GM19455 (cell line): ENCODE measurements around the gene FANK1.
A peak's percentile ranks its signal among the peaks of the same experiment; 100 is the strongest.
"Not testable (repeated sequence)": the region's sequence is repeated elsewhere in the genome, so short reads cannot be mapped to it uniquely, and the experiment has no call there.

Experiments used
- ATAC-seq: cut with Tn5 transposase; IDR thresholded peaks from one replicate; pipeline ENCODE4 v1.9.1; 2021; ENCODE audit not compliant: unreplicated experiment

The FANK1 gene

DNA sequence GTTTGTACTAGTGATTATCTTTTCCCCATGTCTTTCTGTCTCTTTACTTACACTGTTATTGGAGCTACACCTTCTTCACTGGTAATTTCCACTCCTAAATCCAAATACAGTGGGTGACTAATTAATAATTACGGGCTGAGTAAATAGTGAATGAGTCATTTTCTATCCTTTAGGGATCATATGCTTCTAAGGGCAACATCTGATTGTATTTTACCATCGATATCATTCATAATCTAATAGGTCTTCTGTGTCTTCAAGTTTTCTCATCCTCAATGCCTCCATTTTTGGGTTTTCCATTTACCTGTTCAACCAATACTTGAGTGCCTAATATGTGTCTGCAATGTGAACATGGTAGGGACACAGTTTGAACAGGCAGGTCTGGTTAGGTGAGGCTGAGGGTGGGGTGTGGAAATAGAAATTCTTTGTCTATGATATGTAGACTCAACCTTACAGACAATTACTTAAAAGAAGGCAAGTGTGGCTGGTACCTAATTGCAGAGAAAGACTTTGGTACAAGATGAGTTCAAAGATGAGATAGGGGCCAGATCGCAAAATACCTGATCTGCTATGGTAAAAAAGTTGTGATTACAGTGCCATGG, 9.4 kb upstream of the FANK1 start:
- ATAC-seq, result no peak

DNA sequence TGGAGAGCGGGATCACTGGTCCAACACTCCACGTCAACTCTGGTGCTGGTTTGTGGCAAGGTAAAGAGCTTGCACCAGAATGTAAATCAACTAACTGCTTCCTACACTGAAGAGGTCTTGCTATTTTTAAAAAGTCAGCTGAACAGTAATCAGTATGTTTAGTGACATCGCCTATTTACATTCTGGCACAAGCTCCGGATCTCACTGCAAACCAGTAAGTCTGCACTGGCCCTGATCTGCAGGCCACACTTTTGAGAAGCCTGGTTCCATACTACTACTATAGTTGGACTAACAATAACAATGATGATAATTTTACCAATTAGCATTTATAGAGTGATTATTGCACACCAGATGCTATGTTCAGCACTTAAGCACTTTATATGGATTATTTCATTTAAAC, 6.9 kb upstream of the FANK1 start:
- ATAC-seq, result not testable (repeated sequence)

DNA sequence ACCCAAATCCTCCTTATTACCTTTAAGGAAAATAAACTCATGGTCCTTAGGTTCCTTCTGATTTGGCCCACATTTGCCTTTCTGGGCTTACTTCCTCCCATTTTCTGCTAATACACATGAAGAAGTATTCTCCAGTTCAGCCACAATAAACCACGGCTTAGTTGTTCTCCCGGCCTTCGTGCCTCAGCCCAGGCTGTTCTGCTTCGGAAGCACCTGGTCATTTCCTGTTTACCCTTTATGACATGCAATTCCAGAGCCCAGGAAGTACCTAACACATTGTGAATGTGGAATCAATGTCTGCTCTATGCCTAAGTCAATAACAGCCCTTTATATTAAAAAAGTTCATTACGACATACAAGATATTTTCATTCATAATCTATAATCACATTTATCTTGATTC, 4.0 kb upstream of the FANK1 start:
- ATAC-seq, result not testable (repeated sequence)

DNA sequence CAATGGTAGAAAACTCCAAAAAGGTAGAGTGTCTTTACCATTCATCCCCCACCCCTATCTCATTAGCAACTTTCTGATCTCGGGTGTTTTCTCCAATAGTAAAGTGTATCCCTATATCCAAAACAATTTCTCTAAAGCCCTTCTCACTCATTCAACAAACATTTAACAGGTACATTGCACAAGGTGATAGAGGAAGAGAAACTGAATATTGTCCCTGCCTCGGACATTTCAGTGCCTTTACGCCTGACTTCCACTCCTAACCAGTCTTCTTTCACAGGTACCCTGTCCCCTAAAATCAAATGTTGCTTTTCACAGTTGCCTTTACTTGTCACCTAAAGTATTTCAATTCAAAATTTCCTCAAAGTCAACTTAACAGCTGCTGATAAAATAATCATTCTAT, 2.2 kb upstream of the FANK1 start:
- not testable (repeated sequence) for ATAC-seq

DNA sequence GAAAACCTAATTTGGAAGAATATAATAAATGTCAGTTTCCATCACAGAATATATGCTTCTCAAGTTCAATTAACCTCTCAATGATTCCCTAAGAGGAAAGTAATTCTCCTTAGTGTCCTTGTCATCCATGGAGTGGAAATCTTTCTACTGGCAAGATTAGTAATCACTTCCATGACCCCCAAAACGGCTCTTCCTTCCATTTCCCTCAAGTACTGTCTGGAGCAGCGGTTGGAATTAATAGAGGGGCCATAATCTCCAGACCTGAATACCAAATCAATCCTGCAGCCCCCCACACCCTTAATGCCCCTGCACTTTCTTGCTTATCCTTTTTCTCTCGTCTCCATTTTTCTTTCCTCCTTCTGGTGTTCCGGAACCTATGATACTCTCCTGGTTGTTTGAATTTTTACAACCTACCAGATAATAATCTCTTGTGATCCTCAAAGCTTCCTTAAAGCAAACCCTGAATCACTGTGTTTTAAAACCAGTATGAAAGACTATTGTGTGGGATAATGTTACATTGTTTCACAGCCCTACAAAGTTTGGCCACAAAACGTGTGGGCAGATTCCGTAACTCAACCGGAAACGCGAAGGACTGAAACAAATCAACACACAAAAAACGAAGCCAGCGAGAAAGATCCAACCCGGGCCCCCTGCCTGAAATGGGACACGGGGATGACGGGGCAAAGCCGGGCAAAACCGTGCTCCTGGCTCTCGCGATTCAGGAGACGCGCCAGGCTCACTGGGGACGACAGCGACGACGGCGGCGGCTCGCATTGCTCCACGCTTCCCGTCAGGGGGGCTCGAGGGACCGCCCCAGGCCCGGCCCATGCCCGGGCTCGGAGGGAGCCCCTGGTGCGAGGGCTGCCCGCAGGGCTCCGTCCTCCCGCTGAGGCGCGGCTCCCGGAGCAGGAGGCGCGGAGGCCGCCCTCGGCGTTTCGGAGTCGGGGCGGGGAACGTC, 955 bp upstream of the FANK1 start:
- ATAC-seq, result peak; percentile 60

DNA sequence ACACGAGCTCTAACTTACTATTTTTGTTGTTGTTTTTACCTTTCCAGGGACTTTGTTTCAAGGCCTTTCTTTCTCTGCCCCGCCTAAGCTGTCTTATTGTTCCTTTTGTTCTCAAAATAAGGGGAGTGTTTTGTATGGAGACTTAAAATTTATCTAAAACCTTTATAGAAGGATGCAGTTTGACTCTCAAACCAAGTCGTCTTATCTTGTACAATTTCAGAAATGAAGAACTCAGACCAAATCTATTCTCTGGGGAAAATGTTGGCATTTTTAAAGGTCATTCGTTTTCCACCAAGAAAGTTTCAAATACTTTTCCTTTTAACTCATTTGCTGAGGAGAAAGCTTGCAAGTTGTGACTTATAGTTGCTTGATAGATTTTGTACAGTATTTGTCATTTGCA, 953 bp downstream of the FANK1 start:
- ATAC-seq, result not testable (repeated sequence)

DNA sequence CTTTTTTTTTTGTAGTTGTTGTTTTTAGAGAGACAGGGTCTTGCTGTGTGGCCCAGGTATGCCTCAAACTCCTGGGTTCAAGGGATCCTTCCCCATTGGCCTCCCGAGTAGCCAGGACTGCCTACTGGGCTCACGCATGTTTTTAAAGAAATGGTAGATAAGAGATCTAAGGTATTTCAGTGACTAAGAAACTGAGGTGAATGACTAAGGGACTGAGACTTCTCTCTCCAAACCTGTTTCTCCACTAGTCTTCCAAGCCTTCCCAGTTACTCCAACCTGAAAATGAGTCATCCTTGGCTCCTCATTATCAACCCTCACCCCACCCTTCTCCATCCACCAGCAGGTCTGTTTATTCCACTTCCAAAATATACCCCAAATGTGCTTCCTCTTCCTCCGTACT, 4.6 kb downstream of the FANK1 start:
- not testable (repeated sequence) for ATAC-seq

DNA sequence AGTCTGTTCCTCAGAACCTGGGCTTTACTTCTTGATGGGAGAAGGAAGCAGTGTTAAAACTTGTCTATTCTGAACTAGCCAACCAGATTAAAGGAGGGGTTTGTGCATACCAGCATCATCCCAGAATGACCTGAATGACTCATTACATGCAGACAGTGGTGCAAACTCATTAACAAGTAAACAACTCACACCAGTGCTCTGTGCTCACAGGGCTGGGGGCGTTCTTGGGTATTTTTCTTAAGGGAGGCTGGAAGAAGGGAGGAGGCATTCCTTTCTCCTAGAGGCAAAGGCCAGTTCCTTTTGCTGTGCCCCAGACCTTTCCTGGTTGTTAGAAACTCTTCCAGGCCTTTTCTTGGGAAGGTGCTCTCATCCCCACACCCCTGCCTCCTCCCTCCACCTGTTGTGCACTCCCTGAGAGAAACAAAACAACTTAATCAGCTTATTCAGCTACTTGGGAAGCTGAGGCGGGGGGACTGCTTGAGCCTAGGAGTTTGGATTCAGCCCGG, 6.8 kb downstream of the FANK1 start:
- ATAC-seq, result not testable (repeated sequence)

DNA sequence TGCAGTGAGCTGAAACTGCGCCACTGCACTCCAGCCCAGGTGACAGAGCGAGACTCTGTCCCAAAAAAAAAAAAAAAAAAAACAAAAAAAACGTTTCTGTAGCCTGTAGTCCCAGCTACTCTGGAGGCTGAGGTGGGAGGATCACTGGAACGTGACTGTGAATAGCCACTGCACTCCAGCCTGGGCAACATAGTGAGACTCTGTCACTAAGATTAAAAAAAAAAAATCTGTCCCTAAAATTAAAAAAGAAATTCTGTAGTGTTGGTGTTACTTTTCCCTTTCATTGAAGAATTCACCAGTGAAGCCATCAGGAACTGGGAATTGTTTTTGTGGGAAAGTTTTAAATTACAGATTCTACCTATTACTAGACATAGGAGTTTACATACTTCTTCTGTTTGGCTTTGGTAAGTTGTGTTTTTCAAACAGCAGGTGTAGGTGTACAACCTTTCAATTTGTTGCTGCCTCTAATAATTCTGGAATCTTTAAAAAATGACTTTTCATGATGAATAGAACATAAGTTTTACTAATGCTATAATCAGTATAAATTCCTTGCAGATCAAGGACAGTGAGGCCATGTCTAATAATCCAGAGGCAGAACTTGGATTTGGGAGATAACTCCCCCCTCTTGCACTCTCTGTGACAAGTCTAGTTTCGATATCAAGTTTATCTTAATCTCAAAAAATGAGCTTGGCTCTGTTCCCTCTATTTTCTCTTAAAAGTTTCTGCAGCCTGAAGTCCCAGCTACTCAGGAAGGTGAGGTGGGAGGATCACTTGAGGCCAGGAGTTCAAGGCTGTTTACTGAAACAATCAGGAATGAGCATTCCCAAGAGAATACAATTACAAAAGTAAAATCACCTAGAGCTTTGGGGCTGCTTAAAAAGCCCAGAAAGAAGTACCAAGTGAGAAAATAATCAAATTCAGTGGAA, 9.0 kb downstream of the FANK1 start:
- ATAC-seq, result not testable (repeated sequence)

DNA sequence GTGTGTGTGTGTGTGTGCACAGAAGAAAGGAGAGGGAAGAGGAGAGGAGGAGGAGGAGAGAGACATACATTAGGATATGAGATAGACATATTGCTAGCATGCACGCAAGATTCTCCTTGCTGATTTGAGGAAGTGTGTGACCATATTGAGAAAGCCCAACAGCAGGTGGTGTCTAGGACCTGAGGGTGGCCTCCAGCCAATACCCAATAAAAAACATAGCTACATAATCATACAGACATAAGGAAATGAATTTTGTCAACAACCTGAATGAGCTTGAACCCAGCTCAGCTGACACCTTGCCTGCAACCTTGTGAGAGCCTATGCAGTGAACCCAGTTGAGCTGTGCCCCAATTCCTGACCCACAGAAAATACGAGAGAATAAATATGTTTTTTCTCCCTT, 11.2 kb downstream of the FANK1 start:
- not testable (repeated sequence) for ATAC-seq

DNA sequence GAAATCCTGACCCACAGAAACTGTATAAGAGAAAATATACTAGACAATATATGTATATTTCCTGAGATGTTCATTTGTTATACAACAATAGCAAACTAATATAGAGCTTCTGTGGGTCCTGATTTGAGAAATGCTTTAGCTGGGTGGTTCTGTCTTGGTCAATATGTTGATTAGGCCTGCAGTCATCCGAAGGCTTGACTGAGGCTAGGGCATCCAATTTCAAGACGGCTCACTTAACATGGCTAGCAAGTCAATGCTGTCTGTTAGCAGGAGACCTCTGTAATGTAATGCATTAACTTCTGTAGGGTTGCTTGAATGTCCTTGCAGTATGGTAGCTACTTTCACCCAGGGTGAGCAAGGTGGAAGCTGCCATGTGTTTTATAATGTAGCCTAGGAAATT, 12.4 kb downstream of the FANK1 start:
- ATAC-seq, result not testable (repeated sequence)

DNA sequence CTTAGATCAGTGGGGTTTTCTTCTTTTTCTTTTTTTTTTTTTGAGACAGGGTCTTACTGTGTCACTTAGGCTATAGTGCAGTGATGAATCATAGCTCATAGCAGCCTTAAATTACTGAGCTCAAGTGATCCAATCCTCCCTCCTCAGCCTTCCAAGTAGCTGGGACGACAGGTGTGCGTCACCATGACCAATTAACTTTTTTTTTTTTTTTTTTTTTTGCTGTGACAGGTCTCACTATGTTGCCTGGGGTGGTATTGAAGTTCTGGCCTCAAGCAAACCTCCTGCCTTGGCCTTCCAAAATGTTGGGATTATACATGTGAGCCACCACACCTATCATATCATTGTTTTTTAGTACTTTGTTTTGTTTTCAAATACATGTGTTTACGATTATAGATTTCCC, 13.1 kb downstream of the FANK1 start:
- not testable (repeated sequence) for ATAC-seq

DNA sequence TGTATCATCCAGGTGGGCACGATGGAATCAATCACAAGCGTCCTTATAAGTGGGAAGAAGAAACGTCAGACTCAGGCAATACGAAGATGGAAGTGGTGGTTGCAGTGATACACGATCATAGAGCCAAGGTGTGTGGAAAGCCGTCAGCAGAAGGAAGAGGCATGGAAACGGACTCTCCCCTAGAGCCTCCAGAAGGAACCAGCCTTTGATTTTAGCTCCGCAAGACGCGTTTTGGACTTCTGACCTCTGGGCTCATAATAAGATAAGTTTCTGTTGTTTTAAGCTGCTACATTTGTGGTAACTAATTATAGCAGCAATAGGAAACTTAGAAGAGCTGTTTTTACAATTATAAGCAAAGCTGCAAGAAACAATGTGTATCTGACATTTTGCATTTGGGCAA, 14.8 kb downstream of the FANK1 start:
- no peak for ATAC-seq

DNA sequence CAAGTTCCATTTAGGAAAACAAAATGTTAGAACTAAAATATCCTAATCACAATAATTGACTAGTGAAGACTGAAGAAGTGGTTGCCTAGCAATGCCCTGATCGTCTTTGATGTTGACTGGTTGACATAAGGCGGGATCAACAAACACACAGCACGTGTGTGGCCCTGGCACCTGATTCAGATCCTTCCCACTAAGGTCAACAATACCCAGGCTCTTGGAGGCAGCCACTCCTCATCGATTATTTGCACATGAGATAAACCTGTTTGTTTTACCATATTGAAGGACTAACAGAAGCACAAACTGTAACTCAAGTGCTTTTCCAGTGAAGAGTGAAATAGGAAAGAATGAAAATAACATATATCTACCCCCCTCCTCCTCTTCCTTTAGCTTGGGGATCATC, 15.6 kb downstream of the FANK1 start:
- ATAC-seq, result no peak

DNA sequence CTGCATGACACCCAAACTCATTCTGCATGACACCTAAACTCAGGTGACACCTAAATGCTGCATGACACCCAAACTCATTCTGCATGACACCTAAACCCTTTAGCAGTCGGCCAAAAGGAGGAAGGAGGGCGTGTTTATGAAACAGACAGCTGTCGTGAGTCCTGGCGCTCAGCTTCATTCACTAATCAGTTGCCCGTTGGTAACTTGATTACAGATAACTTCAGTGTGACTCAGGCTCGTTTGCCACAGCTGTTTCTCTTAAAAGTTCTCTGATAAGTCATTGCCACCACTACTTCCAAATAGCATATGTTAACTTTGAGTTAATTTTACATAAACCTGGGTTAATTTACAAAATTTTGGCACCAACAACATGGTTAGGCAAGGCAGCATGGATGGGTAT, 16.9 kb downstream of the FANK1 start:
- not testable (repeated sequence) for ATAC-seq

DNA sequence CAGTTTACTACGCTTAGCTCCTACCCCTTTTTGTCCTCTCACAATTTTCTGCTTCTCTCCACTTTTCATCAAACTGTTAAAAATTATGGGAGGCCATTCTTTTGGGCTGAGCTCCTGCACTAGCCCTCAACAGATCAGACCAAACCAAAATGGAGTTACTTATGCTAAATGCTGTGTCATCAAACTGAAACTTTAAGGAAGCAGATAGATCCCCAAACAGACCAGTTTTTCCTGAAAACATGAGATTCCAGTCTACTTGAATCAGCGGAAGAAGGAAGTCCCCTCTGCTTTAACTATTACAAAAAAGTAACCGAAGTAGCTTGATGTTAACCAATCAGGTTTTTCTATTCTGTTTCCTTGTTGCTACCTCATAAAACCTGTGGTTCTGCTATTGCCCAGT, 20.6 kb downstream of the FANK1 start:
- no peak for ATAC-seq

DNA sequence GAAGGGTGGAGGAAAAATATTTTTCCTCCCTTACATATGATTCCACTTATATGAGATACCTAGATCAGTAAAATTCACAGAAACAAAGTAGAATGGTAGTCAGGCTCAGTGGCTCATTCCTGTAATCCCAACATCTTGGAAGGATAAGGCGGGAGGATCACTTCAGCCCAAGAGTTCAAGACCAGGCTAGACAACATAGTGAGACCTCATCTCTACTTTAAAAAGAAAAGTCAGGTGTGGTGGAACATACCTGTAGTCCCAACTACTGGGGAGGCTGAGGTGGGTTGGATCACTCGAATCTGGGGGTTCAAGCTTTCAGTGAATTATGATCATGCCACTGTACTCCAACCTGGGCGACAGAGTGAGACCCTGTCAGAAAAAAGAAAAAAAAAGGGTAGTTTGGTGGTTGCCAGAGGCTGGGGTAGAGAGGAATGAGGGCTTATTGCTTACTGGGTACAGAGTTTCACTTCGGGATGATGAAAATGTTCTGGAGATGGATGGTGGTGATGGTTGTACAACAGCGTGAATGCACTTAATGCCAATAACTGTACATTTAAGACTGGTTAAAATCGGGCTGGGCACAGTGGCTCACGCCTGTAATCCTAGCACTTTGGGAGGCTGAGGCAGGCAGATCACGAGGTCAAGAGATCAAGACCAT, 21.5 kb downstream of the FANK1 start:
- ATAC-seq, result not testable (repeated sequence)

DNA sequence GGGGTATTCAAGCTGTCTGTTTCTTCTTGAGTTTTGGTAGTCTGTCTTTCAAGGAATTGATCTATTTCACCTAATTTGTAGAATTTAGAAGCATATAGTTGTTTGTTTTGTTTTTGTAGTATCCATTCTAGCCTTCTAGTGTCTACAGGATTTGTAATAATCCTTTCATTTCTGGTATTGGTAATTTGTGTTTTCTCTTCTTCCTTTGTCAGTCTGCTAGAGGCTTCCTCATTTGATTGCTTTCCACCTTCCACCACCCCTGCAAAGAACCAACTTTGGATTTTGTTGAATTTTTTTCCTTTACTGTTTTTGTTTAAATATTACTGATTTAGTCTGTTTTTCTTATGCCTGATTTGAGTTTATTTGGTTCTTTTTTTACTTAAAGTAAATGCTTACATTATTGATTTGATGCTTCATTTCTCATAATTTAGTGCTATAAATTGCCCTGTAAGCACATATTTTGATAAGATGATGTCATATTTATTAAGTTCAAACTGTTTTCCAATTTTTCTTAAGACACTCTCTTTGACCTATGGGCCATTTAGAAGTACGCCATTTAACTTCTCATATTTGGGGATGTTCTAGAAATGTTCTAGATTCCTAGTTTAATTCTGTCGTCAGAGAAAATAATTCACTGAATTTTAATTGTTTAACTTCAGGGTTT, 25.4 kb downstream of the FANK1 start:
- ATAC-seq, result not testable (repeated sequence)

DNA sequence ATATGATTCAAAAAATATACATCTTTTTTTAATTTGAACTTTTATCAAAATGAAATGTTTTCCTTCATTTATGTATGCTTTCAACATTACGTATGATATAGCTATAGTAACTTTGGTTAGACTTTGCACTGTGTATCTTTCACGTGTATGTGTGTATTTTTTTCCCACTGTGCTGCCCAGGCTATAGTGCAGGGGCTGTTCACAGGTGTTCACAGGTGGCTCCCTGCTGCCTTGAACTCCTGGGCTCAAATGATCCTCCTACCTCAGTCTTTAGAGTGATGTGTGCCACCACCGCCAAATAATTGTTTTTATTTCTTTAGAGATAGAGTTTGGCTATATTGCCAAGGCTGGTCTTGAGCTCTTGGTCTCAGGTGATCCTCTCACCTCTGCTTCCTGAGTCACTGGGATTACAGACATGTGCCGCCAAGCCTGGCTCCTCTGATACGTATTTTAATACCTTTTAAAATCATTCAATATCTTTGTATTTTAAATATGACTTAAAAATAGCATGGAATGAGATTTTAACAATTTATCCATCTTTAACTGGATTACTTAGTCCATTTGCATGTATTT, 29.0 kb downstream of the FANK1 start:
- no peak for ATAC-seq

DNA sequence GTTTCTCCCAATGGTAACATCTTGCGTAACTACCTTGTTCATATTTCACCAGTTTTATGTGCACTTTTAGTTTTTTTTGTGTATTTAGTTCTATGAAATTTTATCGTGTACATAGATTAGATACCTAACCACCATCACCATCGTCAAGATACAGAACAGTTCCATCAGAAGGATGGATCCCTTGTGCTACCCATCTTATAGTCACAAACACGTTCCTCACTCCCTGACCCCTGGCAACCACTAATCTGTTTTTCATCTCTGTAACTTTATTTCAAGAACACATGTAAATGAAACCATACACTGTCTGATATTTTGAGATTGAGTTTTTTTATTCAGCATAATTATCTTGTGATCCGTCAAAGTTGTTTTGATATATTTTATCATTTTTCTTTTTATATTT, 29.9 kb downstream of the FANK1 start:
- ATAC-seq, result no peak
